Fibroblast of skin of left biceps (primary cell): ENCODE measurements around the gene CEP78.
A peak's percentile ranks its signal among the peaks of the same experiment; 100 is the strongest.

ENCODE experiments used
- DNase-seq, 2 experiments: peaks; one replicate each; pipeline ENCODE4 v3.0.0-alpha.2; 2013; ENCODE audit warnings: low read depth in 2 of 2

Gene CEP78

DNA sequence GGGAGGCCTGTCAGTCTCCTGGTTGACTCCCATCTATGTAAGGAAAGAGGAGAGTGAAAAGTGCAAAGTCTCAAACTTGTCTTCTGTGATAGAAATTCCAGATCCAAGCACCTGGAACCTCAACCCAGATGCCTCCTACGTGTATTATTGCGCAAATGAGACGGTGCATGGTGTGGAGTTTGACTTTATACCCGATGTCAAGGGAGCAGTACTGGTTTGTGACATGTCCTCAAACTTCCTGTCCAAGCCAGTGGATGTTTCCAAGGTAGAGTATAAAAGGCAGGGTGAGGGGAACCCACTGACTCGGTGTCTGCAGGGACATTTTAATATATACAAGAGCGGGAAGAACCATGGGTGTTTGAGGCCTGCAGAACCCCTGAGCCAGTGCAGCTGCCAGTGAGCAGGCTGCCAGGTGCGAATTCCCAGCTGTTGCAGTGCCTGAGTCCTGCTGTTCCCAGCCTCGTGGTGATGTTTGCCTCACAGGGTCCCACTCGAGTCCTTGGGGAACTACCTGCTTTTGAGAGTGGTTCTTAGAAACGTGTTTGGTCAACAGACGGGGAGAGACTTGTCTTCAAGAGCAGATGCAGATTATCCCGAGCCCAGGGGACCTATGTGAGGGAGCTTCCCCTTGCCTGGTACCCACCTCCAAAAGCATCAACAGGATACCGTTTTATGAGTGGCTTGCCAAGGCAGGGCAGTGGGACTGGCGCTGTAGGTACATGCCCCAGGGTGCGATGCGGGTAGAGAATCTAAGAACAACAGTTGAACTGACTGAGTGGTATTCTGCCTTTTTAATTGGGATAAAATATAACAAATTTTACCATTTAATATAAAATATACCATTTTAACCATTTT lies 70.6 kb downstream of the CEP78 start:
- DNase-seq, result no peak

DNA sequence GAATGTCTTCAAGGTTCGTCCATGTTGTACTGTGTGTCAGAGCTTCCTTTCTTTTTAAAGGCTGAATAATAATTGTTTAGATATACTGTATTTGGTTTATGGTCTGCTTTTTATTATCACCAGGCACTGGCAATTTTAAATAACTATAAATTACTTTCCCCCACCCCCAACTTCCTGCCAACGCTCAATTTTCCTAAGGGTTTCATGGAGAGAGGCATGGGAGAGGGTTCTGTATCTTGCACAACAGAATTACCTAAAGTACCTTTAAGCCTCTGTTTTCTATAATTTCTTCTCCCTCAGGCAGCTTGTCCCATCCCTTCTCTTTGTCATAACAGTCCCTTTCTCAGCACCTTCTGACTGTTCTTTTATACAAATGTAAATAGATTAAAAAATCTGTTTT lies 71.5 kb downstream of the CEP78 start:
- no peak for DNase-seq

DNA sequence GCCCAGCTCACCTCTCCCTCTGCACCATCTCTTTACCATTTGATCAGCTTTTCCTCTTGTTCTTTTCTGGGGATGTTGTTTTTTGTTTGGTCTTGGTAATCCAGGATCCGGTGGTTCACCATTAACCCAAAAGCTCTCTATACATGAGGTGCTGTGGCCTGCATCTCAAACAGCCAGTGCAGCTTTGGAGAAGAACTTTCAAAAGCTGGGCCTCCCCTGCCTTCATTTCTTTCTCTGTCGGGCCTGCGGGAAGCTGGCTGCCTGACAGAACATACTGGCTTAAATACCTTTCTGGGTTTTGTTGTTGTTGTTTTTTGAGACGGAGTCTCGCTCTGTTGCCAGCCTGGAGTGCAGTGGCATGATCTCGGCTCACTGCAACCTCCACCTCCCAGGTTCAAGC lies 73.2 kb downstream of the CEP78 start:
- no peak for DNase-seq

DNA sequence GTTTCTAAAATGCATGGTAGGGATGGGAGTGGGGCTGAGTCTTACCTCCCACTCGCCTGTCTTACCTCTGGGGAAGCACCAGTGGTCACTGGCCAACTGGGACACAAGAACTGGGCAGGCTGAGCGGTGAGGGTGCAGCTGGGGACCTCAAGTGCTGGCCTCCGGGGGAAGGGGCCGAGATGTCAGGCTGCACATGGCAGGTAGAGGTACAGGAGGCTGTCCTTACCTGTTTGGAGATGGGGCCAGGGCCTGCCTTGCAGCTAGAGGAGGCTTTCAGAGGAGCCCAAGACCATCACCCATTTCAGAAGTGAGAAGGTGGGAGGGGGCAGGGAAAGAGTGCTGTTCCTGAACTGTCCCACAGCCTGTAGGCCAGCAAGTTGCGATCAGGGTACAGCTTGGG lies 75.2 kb downstream of the CEP78 start:
- no peak for DNase-seq

GRCh38 chr9:78311886-78312524 lies 76.1 kb downstream of the CEP78 start:
- DNase-seq, result no peak

GRCh38 chr9:78314550-78314949 lies 78.7 kb downstream of the CEP78 start:
- DNase-seq, result no peak

DNA sequence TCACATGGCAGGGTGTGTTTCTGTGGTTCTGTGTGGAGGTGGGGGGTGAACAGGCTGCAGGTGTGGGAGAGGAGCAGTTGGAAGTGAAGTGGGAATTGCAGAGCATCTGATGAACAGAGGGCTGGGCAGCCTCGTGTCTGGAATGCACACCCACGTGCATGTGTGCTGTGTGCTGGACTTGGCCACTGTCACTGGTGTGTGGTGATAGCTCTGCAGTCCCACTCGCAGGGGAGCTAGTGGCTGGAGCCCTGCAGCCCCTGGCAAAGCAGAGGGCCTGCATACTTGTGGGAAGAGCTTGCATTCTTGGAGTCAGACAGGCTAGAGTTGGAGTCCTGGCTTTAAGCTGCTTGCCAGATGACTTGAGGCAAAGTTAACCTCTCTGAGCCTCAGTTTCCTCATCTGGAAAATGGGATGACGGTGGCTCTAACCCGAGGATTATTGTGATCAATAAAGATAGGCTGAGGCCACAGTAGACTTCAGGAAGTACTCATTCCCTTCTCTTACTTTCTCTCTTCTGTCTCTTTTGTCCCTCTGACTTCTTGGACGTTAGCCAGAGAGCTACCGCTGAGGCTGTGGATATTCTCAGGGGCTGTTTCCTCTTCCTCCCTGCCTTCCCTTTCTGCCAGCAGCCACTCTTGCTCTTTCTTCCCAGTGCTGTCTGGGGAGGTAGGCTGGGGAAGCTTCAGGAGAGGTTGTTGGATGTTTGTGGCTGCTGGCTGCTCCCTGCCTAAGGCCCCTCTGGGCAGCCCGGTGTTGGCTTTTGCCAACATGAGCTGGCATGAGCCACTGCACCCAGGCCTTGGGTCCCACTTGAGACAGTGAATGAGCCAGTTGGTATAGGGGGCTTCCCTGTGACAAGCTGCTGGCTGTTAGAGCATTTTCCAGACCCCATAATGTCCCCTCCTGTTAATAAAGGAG lies 79.3 kb downstream of the CEP78 start:
- peak in 1 of 2 experiments; percentile 9 for DNase-seq

DNA sequence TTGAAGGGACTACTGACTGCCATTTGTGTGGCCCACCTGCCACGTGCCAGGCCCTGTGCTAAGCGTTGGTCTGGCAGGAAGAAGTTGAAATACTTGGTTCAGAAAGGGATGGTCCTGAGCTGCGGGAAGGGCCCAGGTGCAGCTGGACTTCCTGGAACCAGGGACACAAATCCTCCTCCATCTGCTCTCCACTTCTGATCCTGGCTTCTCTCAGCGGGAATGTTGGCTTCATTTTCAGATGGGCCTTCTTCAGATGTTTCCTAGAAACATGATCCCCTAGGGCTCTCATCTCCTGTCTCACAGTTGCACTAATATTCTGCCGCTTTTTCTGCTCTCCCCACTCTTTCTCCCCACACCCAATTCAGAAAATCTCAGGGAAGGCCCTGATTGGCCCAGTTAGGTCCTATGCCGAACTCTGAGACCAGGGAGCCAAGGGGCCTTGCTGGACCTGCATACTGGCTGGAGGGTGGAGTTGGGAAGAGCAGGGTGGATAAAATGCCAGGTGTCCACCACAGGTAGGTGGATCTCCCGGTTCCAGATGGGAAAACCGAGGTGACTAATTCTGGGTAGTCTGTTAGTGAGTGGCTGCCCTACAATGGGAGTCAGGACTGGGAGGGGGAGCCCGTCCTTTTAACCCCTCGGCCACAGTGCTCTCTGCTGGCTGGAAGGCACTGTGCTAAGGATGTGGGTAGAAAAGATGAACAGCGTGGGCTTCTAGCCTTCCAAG lies 80.5 kb downstream of the CEP78 start:
- no peak for DNase-seq

DNA sequence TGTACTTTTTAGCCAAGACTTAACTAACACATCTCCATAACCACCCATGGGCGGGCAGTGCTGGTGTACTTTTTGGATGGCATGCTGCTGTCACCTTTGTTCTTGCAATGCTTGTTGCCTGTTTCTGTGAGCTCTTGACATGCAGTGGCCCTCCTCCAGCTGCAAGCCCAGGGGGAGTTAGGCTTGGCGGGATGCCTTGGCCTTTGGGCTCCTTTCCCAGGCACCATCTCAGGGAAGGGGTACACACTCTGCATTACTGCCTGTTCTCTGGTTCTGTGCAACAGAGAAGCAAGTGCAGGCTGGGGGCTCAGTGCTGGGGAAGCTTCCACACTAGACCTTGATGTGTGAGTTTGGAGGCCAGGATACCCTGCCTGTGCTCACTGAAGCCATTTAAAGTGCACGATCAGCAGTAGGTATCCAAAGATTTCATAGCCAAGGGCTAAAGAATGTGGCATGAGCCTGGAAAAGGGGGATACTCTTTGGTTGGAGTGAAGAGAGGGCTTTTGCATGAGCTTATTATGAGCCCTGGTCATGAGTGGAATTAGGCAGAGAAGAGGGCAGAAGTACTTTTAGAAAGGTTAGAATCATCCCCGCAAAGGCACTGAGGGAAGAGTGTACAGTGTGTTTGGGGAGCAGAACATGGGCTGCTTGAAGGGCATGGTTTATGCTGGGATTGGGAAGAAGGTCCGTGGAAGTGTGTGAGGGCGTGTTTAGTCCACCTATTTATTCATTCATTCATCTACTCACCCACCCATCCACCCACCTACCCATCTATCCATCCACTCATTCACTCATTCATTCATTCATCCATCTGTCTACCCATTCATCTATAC lies 83.5 kb downstream of the CEP78 start:
- no peak for DNase-seq

GRCh38 chr9:78320030-78320693 lies 84.3 kb downstream of the CEP78 start:
- no peak for DNase-seq

DNA sequence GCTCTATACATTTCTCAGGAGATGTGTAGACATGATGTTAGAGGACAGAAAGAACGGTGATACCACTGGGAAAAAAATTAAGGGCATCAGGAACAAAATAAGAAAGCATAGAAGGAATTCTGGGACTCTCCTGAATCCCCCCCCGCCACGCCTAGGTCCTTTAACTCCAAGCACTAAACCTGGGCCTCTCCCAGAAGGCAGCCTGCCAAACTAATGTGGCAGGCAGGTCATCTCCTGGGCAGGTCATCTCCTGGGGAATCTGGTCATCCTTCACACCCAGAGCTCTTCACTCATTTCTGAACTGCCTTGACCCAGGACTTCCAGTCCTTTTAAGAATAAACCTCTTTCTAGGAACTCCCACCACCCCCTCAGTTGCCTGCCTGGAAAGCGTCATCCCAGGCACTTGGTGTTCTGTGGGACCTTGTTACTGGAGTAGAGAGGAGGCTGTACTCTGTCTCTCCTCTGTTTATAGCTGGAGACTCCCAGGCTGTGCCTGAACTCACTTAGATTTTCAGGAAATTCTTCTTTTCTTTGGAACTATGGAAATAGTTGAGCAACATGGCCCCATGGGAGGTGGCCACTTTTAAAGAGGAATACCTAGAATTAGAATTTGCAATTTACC lies 85.1 kb downstream of the CEP78 start:
- DNase-seq, result no peak

GRCh38 chr9:78321505-78321904 lies 85.6 kb downstream of the CEP78 start:
- no peak for DNase-seq

DNA sequence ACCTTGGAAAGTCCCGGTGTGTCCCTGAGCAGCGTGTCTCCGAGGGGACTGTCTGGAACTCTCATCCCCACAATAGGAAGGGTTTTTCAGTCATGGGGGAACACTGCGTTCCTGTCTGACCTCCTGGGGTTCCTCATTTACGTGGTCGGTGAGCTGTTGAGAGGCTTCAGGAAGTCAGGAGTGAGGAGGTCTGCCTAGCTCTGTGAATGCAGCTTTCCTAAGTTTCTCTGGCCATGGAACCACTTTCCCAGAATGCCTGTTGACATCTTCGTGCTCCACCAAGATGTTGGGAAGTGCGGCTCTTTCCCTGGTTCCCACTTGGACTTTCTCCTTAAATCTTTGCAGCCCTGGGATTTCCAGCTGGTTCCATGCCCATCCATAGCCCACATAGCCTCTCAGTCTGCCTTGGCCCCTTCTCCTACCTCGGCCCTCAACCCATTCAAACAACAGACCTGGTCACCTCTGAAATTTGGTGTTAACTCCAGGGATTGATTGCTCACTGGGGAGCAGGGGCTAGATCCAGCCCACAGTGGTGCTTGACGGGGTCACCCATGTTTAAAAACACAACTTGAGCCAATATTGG lies 88.3 kb downstream of the CEP78 start:
- DNase-seq, result no peak

DNA sequence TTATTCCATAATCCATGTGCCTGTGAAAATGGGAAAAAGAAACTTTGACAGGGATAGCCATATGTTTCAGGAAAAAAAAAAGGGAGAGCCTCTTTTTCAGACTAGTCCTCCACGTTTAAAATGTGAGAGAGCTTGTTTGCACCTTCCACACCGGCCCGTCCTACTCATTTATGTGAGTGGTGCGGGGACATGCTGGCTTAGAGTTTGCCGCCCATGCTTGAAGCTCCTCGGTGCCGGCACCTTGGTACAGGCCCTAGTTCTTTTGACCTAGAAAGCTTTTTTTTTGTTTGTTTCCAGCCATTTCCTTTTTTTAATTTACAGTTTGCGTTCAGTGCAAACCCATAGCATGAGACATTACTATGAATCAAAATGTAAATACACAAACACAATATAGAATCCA lies 88.8 kb downstream of the CEP78 start:
- DNase-seq, result no peak

DNA sequence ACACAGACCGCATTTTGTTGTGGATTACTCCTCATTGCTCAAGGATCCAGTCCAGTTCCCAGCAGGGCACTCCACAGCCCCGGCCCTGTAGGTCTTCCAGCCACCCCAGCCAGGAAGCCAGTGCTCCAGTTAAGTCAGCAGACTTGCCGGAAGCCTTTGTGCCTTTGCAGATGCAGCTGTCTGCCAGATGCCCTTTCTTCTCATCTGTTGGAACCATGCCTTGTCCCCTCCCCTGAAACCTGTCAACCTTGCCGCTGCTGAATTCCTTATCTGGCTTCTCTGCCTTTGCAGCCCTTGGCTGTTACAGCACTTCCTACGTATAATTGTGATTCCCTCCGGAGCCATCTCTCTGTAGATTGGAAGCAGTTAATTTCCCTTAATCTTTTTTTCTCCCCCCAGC lies 89.5 kb downstream of the CEP78 start:
- DNase-seq, result peak in 1 of 2 experiments; percentile 14

DNA sequence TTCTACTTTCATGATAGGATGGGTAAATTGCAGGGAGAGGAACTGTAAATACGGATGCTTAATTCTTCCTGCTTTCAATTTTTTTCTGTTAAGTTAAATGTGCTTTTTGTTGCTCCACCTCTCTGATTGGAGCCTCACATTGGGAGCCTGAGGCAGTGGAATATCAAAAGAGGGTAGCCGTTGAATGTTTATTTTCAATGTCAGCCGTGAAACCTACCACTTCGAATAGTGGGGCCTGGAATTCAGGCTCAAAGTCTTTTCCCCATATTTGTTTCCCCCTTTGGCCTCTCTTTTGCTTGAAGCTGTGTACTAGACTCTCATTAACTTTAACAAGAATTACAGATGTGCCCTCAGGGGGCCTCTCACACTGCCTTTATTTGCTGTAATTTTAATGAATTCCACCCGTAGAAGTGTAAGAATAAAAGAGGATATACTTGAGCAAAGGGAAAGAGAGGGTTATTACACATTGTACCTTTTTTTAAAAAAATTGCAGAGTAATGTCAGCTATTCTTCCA lies 90.0 kb downstream of the CEP78 start:
- DNase-seq, result no peak

GRCh38 chr9:78326564-78326963 lies 90.7 kb downstream of the CEP78 start:
- DNase-seq, result no peak
